GM19452 (cell line): ENCODE measurements around the gene GP1BA.
"Not testable (repeated sequence)": the region's sequence is repeated elsewhere in the genome, so short reads cannot be mapped to it uniquely, and the experiment has no call there.

Source experiments
- ATAC-seq: cut with Tn5 transposase; IDR thresholded peaks from one replicate; pipeline ENCODE4 v1.9.1; 2021; ENCODE audit not compliant: unreplicated experiment

The GP1BA gene

GRCh38 chr17:4901108-4901647, 30.9 kb upstream of the GP1BA start:
- no peak for ATAC-seq

GRCh38 chr17:4901648-4902344, 30.3 kb upstream of the GP1BA start:
- ATAC-seq, result no peak

GRCh38 chr17:4902540-4902939, 29.5 kb upstream of the GP1BA start:
- ATAC-seq, result no peak

GRCh38 chr17:4903051-4903818, 28.8 kb upstream of the GP1BA start, which contains the start of gene CHRNE:
Gene CHRNE (minus strand): TSS chr17:4903098. CDS start chr17:4903063, 35 bp downstream.
- ATAC-seq, result no peak

GRCh38 chr17:4906642-4907041, 25.4 kb upstream of the GP1BA start:
- ATAC-seq, result not testable (repeated sequence)

GRCh38 chr17:4908301-4908700, 23.8 kb upstream of the GP1BA start:
- ATAC-seq, result no peak

- no peak for ATAC-seq
Measured at GRCh38 chr17:4908711-4909496, 23.2 kb upstream of the GP1BA start.

- ATAC-seq, result no peak
Measured at GRCh38 chr17:4913994-4914393, 18.1 kb upstream of the GP1BA start.

GRCh38 chr17:4914551-4914950, 17.5 kb upstream of the GP1BA start:
- not testable (repeated sequence) for ATAC-seq

- ATAC-seq, result no peak
Measured at GRCh38 chr17:4919511-4920047, 12.5 kb upstream of the GP1BA start.

GRCh38 chr17:4920351-4921048, 11.6 kb upstream of the GP1BA start:
- no peak for ATAC-seq

- ATAC-seq, result no peak
Measured at GRCh38 chr17:4921320-4921719, 10.8 kb upstream of the GP1BA start.

- not testable (repeated sequence) for ATAC-seq
Measured at GRCh38 chr17:4926577-4927335, 5.3 kb upstream of the GP1BA start.

- ATAC-seq, result no peak
Measured at GRCh38 chr17:4928881-4929280, 3.2 kb upstream of the GP1BA start.

GRCh38 chr17:4932756-4933155, 679 bp downstream of the GP1BA start:
- no peak for ATAC-seq

- ATAC-seq, result no peak
Measured at GRCh38 chr17:4933646-4934045, 1.6 kb downstream of the GP1BA start.

GRCh38 chr17:4934173-4934979, 2.3 kb downstream of the GP1BA start:
- no peak for ATAC-seq

- no peak for ATAC-seq
Measured at GRCh38 chr17:4935650-4936049, 3.6 kb downstream of the GP1BA start.

GRCh38 chr17:4936436-4936835, 4.4 kb downstream of the GP1BA start:
- no peak for ATAC-seq
